Thyroid gland (tissue), 4 donors: ENCODE data around the gene DYRK4.

Experiments
- POLR2A ChIP-seq, 2 donors: fragments of 450-650 bp; IDR thresholded peaks; one replicate each; pipeline ENCODE4 v1.6.1; 2017; ENCODE audit warnings: antibody characterized with exemption in 2 of 2, mild to moderate bottlenecking in 2 of 2, moderate library complexity in 1 of 2
- TF ChIP-seq, protein P1 (sequence below), 6 experiments: fragments of 200-600 bp in 3 of 6; fragments of 450-650 bp in 3 of 6; sonication (generic) in 3 of 6; IDR thresholded peaks; one replicate each; pipeline ENCODE4 v1.5.1; 2016 to 2019; ENCODE audit warnings: antibody characterized with exemption in 6 of 6, mild to moderate bottlenecking in 2 of 6, inconsistent platforms in 1 of 6, moderate library complexity in 1 of 6

DNA sequence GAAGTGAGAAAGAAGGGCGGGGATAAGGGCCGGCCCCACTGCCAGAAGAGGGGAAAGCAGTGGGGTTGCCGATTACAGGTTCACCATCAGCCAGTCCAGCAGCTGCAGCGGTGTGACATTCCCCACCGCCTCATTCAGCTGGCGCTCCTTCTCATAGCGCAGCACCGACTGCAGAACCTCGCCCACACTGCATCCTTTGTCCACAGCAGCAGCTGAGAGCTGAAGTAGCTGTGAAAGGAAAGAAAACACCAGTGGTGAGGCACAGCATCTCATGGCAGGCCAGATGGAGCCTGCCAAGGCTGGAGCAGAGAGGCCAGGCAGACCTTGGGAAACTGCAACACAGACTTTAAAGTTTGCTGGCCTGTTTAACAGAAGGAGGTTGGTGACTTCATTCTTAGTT is 53.7 kb downstream of the DYRK4 start:
- TF ChIP-seq POLR2A (IDR thresholded peaks at IDR 0.05): no peak
- TF ChIP-seq, protein P1, sequence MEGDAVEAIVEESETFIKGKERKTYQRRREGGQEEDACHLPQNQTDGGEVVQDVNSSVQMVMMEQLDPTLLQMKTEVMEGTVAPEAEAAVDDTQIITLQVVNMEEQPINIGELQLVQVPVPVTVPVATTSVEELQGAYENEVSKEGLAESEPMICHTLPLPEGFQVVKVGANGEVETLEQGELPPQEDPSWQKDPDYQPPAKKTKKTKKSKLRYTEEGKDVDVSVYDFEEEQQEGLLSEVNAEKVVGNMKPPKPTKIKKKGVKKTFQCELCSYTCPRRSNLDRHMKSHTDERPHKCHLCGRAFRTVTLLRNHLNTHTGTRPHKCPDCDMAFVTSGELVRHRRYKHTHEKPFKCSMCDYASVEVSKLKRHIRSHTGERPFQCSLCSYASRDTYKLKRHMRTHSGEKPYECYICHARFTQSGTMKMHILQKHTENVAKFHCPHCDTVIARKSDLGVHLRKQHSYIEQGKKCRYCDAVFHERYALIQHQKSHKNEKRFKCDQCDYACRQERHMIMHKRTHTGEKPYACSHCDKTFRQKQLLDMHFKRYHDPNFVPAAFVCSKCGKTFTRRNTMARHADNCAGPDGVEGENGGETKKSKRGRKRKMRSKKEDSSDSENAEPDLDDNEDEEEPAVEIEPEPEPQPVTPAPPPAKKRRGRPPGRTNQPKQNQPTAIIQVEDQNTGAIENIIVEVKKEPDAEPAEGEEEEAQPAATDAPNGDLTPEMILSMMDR (IDR thresholded peaks at IDR 0.05): no peak
